Body of pancreas (tissue), 4 donors: ENCODE results near the gene ASTN2.

ENCODE experiments used
- CTCF ChIP-seq, 7 experiments: fragments of 450-650 bp in 4 of 7; fragments of 200-600 bp in 3 of 7; sonication (generic) in 3 of 7; IDR thresholded peaks; one replicate each; pipeline ENCODE4 v1.5.1; 2016 to 2019; ENCODE audit warnings: antibody characterized with exemption in 7 of 7
- POLR2A ChIP-seq, 3 donors: fragments of 450-650 bp; IDR thresholded peaks; one replicate each; pipeline ENCODE4 v1.6.1; 2016; ENCODE audit warnings: antibody characterized with exemption in 3 of 3, mild to moderate bottlenecking in 2 of 3

- no peak for TF ChIP-seq CTCF (IDR thresholded peaks at IDR 0.05)
- no peak for TF ChIP-seq POLR2A (IDR thresholded peaks at IDR 0.05)
Observed at GRCh38 chr9:116452227-116452626, 962.6 kb downstream of the ASTN2 start.
